Head of caudate nucleus (tissue), 42 donors: ENCODE data around the gene CNTNAP5.

Source experiments
- DNase-seq, 42 donors: peaks; one replicate each; pipeline versions ENCODE4 v3.0.0 to v3.0.0-alpha.2; 2020 to 2021; ENCODE audit warnings: mixed read lengths in 7 of 42
- intact Hi-C: fragments of 100-400 bp; cut with DNase I; formaldehyde crosslinking; loops from one replicate; pipeline ENCODE4 v1.15.0; 2022

Gene CNTNAP5

DNA sequence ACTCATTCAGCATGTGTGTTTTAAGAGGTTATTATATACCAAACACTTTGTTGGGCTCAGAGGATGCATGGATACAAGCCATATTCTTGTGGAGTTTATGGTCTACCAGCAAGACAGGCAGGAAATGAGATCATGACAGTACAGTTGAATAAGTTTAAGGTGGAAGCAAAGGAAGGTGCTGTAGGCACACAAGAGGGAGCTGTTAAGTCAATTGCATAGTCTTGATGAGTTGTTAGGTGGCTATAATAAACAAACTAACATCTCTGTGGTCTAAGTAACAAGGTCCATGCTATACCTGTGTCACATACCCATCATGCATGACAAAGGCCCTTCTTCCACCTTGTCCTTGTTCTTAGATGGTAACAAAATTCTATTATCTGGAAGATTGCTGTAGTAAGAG is 538.3 kb downstream of the CNTNAP5 start:
- intact Hi-C loops: no loop called here

DNA sequence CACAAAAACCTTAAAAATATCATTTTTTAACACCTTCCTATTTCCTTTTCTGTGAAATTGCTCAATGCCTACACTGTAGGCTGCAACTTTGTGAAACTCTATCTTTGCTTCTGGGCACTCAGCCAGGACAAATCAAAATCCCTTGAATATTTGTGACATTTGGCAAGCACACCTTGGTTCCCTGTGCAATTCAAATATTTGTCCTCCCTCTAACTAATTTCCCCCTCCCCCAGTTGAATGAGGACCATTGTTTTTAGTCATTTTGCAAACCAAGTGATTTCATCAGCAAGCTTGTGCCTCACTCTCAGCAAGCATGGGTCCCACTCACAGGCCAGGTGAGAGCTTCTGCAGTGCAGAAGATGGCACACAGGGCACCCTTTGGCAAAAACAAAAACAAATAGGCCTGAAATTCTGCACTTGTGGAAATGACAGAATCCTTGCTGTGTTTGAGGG is 541.5 kb downstream of the CNTNAP5 start:
- peak in 6 of 42 donors; percentile 15 to 43 (median 26) for DNase-seq
- intact Hi-C loops: no loop called here

More for the DNA sequence above, 538.3 kb downstream of the CNTNAP5 start:
- DNase-seq: no peak

DNA sequence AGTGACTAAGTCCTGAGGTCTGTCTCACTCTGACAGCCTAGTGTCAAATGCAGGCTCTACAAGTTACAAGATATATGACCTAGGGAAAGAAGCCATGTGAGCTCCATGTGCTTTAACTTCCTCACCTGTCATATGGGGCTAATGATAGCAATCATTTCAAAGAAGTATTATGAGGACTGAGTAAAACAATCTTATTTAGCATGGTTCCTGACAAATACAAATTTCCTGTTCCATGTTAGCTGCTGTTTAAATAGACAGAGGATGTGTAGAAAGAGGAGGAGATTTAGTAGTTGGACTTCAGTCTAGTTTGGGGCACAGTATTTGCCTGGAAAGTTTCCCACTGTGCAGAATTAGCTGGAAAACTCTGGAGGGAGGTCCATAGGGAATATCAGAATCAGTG is 545.8 kb downstream of the CNTNAP5 start:
- no peak for DNase-seq
- intact Hi-C loops: no loop called here

DNA sequence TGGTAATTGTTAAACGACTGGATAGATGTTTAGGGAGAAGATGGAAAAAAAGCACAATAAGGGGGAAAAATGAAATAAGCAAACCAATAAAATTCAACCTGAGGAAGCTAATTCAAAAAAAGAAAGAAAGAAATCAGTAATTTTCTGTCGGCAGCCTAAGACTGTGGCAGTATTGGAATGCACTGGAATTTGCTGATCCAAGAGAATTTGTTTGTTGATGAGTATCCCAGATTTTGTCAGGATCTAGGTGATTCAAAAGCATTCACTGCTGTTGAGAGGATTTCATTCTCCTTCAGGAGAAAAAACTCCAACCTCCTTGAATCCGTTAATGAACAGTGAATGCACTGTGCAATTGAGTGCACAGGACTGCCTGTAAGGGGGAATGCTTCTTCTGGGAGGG is 546.7 kb downstream of the CNTNAP5 start:
- intact Hi-C loops: no loop called here
- DNase-seq: no peak

DNA sequence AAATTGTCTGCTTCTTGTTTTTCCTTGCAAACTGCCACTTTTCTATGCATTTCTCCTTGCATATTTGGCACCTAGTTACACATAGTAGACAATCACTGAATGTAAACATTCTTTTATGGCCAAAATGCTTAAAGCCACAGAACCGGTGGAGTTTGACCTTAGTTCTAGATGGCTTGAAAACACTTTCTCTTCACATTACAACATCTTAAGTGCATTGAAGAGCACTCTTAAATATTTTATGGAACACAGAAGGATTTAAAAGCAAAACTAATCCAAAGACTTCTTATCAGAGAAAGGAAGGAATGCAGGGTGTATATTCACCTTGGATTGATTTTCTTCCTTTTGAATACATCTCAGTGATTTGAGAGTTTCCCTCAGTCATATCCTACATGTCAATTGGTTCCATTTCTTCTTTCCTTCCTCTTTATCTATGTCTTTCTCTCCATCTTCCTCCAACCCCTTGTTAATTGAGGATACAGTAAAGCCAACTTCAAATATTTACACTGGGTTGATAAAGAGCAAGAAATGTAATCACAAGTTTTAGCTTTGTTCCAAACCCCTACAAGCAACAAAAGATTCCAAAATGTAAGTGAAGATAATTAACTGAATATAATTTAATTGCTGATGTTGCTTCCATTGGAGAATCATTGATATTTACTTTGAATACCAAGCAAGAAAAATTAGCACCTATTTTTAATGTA is 548.0 kb downstream of the CNTNAP5 start:
- DNase-seq: no peak
- intact Hi-C loops: no loop called here

DNA sequence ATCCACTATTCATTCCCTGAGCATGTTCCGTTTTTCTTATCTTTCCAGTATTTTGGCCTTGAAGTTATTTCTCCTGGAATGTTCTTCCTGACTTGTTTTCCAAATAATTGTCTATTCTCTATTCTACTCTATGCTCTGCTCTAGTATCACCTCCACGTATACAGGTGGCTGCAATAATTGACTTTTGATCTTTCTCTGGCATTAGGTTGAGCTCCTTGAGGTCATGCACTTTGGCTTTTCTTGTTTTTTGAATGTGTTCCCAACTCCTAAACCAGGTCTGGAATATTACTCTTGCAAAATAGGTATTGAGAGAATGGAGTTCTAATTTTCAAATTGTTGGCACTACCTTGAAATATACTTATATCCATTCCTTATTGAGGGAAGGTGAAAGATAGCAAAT is 550.4 kb downstream of the CNTNAP5 start:
- intact Hi-C loops: no loop called here
- no peak for DNase-seq

DNA sequence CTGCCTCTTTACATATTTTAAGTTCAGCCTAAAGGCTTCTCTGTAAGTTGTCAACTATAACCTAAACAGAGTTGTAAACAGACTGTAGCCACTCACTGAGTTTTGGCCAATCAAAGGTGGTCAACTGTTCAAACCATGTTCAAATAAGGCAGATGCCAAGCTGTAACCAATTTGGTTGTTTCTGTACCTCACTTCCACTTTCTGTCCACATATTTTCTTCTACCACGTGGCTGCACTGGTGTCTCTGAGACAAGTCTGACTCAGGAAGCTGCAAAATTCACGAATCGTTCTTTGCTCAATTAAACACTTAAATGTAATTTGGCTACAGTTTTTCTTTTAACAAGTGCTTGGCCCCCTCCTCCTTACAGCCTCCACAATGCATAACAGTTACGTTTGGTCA is 555.2 kb downstream of the CNTNAP5 start:
- DNase-seq: no peak
- intact Hi-C loops: no loop called here

DNA sequence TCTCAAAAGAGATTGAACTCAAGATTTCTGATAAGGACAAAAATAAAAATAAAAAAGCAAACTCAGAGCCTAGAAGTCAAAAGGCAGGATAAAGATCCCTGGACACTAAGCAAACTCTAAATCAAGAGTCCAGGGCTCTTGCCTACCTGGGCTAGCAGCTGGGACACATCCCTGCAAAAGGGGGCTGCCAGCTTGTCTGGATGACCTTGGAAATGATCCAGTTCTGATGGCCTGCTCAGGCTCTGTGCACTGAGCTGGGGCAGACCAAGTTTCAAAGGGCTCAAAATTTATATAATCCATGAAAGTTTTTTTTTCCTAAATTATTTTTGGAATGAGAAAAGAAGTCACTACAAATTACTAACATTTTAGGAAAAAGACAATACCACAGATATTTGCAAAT is 557.3 kb downstream of the CNTNAP5 start:
- intact Hi-C loops: no loop called here
- DNase-seq: no peak

DNA sequence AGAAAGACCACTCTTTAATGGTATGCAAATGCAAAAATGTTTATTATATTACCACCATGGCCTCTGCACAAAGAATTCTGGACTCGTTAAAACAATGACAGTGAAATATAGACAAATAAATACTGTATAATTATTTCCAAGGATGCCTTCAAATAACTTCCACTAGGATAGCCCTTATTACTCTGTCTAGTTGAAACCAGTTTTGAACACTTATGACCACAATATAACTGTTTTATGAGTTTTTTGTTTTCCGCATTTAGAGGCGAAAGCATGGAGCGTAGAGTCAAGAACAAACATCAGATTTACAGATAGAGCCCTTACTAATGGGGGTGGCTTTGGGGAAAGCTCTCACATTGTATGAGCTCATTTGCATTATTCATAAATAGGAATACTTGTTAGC is 559.5 kb downstream of the CNTNAP5 start:
- no peak for DNase-seq
- intact Hi-C loops: no loop called here

DNA sequence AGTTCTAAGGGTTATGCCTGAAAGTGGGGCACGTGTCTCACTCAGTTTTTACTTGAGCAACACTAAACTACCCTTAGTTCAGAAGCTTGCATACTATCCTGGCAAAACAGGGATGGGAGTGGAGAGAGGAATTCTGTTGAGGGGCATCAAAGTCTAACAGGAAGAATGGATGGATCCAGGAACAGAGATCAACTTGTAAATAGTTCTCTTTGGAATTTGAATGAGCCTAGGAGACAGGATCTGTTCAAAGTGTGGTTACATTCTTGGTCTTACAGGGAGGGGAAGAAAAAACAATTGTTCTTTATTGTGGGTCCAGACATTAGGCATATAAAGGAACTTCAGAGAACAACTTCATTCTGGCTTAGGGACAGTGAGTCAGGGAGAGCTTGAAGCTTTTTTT is 560.2 kb downstream of the CNTNAP5 start:
- intact Hi-C loops: no loop called here
- no peak for DNase-seq

DNA sequence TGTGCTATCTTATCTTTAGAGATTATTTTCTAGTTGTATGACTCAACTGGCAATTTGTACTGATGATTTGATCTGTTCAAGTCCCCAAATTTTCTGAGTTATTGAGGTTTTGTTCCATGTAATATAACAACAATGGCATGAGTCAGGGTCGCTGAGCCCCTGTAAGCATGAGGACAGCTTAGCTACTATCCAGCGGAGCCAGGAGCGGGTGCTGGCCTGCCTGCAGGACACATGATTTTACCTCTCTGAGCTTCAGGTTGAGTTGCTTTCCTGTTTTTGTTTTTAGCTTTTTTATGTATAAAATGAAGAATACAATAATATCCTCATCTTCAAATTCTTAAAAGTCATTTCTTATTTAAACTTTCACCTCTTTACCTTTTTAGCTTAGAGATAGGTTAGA is 561.1 kb downstream of the CNTNAP5 start:
- intact Hi-C loops: no loop called here
- DNase-seq: no peak

DNA sequence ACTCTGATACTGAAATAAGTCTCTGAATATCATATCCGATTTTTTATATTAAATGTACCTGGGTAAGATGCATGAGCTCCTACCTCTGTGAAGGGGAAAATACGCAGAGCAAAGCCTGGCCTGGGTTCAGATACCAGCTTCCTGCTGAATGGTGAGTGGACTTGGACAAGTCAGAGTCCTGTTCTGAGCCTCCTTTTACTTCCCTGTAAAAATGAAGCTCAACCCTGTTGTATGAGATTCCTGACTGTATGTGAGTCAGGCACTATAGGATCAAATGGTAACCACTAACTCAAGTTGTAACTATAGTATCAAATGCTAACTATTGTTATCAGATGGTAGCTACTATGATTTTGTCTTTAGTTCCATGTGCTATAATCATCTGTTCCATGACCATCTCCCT is 561.7 kb downstream of the CNTNAP5 start:
- no peak for DNase-seq
- intact Hi-C loops: no loop called here

DNA sequence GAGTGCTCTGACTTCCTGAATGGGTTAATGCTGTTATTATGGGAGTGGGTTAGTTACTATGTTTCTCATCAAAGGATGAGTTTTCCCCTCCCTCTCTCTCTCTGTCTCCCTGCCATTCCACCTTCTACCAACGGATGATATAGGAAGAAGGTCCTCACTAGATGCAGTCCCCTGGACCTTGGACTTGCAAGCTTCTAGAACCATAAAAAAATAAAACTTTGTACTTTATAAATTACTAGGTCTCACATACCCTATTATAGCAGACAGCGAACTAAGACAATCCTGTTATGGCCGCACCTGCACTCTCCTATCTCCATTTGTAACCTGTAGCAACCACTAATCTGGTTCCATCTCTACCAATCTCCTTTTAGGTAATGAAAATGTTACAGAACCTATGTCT is 564.9 kb downstream of the CNTNAP5 start:
- DNase-seq: no peak
- intact Hi-C loops: no loop called here

DNA sequence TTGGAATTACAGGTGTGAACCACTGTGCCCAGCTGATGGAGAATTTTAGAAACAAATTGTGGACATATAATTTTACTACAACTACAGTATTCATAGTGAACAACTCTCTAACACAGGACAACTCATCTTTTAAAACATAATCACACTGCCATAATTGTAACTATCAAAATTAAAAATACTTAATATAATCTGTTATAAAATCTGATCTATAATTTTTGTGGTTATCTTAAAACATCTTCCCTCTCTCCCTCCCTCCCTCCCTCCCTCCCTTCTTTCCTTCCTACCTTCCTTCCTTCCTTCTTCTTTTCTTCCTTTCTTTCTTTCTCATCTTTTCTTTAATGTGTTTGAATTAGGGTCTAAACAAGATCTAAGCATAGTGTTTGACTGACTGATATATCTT is 577.7 kb downstream of the CNTNAP5 start:
- intact Hi-C loops: no loop called here

DNA sequence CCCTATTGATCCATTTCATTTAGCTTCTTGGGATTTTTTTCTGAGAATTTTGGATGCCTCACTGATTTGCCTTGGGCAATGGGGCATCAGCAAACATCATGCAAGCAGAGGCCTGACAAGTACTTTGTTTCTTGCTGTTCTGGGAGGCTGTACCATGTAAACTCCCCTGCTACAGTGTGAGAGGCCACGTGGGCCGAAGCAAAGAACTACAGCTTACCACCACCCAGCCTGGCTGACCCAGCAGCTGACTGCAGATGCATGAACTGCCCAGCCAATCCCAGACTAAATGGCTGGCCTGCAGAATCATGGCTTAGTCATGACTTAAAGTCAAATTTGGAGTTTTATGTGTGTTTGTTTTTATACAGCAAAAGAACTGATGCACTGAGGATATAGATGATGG is 579.9 kb downstream of the CNTNAP5 start:
- no peak for DNase-seq

More for the DNA sequence above, 577.7 kb downstream of the CNTNAP5 start:
- no peak for DNase-seq

DNA sequence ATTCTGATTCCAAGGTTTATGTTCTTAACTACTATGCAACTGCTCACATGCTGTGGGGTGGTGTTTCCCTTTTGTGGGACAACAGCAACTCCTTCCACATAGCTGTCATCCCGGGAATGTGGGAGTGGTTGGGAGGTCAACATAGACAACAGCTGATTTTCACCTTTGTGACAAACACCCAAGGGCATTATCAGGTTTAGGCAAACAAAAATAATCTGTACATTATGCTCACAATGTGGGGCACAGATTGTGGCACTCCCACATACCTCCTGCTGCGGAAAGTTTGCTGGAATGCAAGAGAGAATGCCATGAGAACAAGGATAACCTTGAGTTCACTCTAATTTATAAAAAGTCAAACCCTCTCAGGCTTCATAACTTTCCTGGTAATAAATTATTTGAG is 582.6 kb downstream of the CNTNAP5 start:
- no peak for DNase-seq
- intact Hi-C loops: no loop called here

More for the DNA sequence above, 579.9 kb downstream of the CNTNAP5 start:
- intact Hi-C loops: no loop called here

DNA sequence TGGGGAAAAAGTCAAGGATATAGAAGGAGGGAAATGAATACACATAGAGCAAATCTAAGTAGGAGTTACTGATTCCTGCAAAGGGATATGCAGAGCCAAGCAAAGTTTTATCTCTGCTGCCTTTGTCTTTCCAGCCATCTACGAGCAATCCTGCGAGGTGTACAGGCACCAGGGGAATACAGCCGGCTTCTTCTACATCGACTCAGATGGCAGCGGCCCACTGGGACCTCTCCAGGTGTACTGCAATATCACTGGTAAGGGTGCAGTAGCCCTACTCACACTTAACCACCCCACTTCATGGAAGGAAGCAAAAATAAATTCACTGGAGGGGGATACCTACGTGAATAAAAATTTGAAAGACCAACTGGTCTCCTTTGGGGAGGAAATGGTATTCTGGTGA is 584.6 kb downstream of the CNTNAP5 start:
- no peak for DNase-seq
- intact Hi-C loops: no loop called here

DNA sequence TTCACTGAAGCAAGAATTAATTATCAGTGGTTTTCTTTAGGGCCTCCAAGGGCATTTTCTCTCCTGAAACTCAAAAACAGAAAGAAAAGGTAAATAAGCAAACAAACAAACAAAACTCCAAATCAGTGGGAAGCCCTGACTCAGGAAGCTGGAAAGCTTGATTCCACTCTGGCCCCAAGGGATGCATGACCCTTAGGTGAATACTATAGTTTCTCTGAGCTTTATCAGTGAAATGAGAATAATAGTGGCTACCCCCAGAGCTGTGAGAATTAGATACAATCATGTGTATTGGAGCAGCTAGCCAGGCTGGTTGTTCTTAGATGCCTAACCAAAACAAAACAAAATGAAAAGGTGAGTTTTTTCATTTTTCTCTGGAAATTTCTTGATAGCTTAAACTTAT is 585.1 kb downstream of the CNTNAP5 start:
- no peak for DNase-seq
- intact Hi-C loops: no loop called here

DNA sequence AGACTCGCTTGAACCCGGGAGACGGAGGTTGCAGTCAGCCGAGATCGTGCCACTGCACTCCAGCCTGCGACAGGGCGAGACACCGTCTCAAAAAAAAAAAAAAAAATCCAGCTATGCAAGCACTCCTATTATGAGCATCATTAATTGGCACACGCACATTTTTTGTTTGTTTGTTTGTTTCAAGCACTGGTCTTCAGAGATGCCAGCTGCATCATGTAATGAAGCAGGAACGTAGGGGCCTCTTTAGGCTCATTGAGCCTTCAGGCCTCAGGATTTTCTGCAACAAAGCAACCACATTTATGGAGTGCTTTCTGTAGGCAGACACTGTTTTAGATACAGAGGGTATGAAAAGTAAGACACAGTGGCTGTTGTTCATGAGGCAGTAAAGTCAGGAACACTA is 585.8 kb downstream of the CNTNAP5 start:
- no peak for DNase-seq
- intact Hi-C loops: no loop called here

DNA sequence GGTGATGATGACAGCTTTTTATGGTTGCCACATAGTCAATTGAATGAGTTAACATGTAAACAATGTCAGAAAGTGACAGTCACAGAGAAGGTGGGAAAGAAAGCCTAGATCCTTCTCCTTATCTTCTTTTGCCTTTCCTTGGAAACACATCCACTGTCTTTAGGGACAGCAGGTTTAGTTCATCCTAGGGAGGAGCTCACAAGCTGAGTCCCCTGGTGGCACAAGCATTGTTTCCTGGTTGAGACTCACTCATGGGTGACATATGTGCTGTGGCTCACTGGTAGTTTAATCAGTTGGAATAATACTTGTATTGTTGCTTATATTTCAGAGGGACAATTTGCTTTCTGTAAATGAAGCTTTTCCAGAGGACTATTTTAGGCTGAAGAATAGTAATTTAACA is 598.5 kb downstream of the CNTNAP5 start:
- DNase-seq: no peak
- intact Hi-C loops: no loop called here

DNA sequence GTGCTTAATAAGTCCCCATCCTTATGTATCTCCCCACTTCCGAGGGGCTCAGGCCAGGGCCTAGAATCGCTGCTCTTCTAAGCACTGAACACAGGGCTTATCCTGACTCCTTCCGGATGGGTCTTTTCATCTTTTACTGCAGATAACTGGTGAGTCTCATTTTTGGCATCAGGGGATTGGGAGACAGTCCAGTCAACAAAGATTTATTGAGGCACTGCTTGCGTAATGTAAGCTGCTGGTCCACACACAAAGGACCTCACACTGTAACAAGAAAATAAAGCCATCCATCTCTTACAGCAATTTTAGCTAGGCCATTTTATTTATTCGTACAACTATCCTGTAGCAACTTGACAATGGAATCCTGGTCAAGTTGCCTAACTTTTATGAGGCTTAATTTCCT is 600.5 kb downstream of the CNTNAP5 start:
- intact Hi-C loops: no loop called here
- no peak for DNase-seq

DNA sequence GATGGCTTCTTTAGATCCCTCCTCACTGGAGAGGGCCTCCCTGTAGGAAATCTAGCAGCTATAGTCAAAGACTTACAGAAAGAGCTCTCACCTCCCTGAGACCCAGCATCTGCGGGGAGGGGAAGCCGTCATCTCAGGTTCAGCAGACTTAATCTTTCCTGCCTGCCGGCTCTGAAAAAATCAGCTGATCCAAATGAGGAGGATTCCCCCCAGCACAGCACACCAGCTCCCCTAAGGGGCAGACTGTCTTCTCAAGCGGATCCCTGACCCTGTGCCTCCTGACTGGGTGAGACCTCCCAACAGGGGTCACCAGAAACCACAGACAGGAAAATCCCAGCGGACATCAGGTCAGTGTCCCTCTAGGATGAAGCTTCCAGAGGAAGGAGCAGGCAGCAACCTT is 601.9 kb downstream of the CNTNAP5 start:
- no peak for DNase-seq
- intact Hi-C loops: no loop called here
